DND-41 (cell line): ENCODE data around the gene ITSN1.

Source experiments
- EZH2 ChIP-seq: IDR thresholded peaks from 3 replicates; pipeline ENCODE4 v1.6.1; 2012; ENCODE audit warnings: borderline replicate concordance, low read depth, mild to moderate bottlenecking, moderate library complexity, low read length, inconsistent platforms; ENCODE audit not compliant: severe bottlenecking
- TF ChIP-seq, protein P1 (sequence below): IDR thresholded peaks from 2 replicates; pipeline ENCODE4 v1.5.1; 2012; ENCODE audit warnings: borderline replicate concordance, low read length, moderate library complexity, mild to moderate bottlenecking; ENCODE audit not compliant: poor library complexity, severe bottlenecking; ENCODE audit errors: extremely low read depth

DNA sequence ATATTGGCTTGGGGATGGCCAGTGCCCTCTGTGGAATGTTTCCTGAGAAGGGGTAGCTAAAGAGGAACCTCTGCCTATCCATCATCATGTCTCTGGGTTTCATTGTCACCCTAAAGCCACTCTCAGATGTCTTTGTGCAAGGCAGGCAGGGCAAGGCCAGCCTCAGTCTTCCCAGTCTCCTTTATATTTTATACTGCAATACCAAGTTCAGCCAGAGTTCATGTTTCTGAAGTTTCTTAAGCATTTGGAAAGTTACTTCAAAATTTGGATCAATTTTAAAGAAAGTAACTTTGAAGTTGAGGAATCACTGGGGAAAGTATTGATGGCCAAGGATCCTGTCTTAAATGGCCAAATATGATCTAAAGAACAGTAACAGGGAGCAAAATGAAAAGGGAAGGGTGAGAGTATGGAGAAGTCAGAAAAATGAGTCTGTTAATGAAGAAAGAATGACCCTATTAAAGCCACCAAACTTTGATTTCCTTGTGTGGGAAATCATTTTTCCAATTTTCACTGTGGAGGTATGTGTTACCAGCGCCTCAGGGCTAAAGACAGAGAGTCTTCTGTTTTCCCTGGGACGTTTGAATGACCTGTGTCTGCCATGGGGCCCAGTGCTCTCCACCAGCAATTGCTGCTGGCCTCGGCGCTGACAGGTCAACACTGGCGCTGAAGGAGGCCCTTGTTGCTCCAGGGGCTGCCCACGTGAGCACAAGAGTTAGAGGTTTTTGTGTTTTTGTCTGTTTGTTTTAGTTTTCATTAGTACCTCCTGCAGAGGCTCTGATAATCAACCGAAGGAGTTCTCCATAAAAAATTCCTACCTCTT lies 179.4 kb downstream of the ITSN1 start:
- TF ChIP-seq, protein P1, sequence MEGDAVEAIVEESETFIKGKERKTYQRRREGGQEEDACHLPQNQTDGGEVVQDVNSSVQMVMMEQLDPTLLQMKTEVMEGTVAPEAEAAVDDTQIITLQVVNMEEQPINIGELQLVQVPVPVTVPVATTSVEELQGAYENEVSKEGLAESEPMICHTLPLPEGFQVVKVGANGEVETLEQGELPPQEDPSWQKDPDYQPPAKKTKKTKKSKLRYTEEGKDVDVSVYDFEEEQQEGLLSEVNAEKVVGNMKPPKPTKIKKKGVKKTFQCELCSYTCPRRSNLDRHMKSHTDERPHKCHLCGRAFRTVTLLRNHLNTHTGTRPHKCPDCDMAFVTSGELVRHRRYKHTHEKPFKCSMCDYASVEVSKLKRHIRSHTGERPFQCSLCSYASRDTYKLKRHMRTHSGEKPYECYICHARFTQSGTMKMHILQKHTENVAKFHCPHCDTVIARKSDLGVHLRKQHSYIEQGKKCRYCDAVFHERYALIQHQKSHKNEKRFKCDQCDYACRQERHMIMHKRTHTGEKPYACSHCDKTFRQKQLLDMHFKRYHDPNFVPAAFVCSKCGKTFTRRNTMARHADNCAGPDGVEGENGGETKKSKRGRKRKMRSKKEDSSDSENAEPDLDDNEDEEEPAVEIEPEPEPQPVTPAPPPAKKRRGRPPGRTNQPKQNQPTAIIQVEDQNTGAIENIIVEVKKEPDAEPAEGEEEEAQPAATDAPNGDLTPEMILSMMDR, result no peak
- no peak for TF ChIP-seq EZH2
